Measurements from ENCODE around the gene GEN1. TPM values are rescaled to one million over a fixed set of nuclear protein-coding genes. Genes with fewer than 3 reads are reported as not detected.

GEN1 gene
- 11.1 TPM for polyA plus RNA-seq (2013, experiment 1 of 2)
- polyA plus RNA-seq (2013, experiment 2 of 2): 11.8 TPM

GRCh38 chr2:17753803-17754663 lies at the start of gene GEN1, which contains the start of gene SMC6:
Gene GEN1, plus strand, starts transcription at chr2:17754138. Its CDS starts 5,806 bp downstream, at chr2:17759944.
Gene SMC6, minus strand, starts transcription at chr2:17753810. Its CDS starts 7,864 bp downstream, at chr2:17745946.
- Histone ChIP-seq H4K8ac (ENCODE audit: low read depth, low read length) (no peak within 1 kb of the TSS), H3K27ac (replicated peaks; ENCODE audit: low read length) (peak within 1 kb of the TSS; percentile 99), H3K79me1 (ENCODE audit: low read depth, low read length) (peaks cover 7% of the 10 kb centered on the region), H2BK12ac (ENCODE audit: low read length) (no peak within 1 kb of the TSS), H3K14ac (ENCODE audit: low read length) (peak within 1 kb of the TSS; percentile 98), H3K4ac (ENCODE audit: low read length) (no peak within 1 kb of the TSS), H3K36me3 (replicated peaks in 1 of 2; ENCODE audit: control insufficient read depth in 2 of 2, insufficient read depth in 2 of 2, low read length in 2 of 2) (peaks cover 0 to 6% of the 10 kb centered on the region in 2 donors), H3K4me1 (ENCODE audit: control insufficient read depth in 2 of 2, insufficient read depth in 1 of 2, low read depth in 1 of 2, low read length in 2 of 2) (peaks cover 0 to 15% of the 10 kb centered on the region in 2 donors), H3K4me3 (ENCODE audit: low read length in 2 of 2) (peak within 1 kb of the TSS; percentile 97 to 98), H3K18ac (ENCODE audit: low read length) (peak within 1 kb of the TSS; percentile 97), H3K9ac (ENCODE audit: low read depth, low read length, poor library complexity) (peak within 1 kb of the TSS; percentile 96), H2AFZ (ENCODE audit: low read length) (peak within 1 kb of the TSS; percentile 96), H2BK15ac (ENCODE audit: low read length) (no peak within 1 kb of the TSS), H3K23ac (ENCODE audit: low read depth, low read length, poor library complexity) (peak within 1 kb of the TSS; percentile 73), H3K27me3 (ENCODE audit: control insufficient read depth in 3 of 3, insufficient read depth in 3 of 3, low read depth in 1 of 3, low read length in 3 of 3) (no peaks in the 10 kb centered on the region), H2AK5ac (ENCODE audit: low read depth, low read length) (peak within 1 kb of the TSS; percentile 70), H3K9me3 (replicated peaks in 1 of 2; ENCODE audit: control insufficient read depth in 2 of 2, insufficient read depth in 1 of 2, low read depth in 1 of 2, low read length in 2 of 2) (no peaks in the 10 kb centered on the region), H3K4me2 (ENCODE audit: insufficient read depth, low read length, poor library complexity, severe bottlenecking) (peak within 1 kb of the TSS; percentile 66), H4K91ac (ENCODE audit: low read depth, low read length, poor library complexity) (no peak within 1 kb of the TSS), H2BK120ac (ENCODE audit: low read depth, low read length) (peak within 1 kb of the TSS; percentile 81), H2BK5ac (ENCODE audit: low read length) (peak within 1 kb of the TSS; percentile 97)
- DNase-seq (ENCODE audit: low spot score): peak; percentile 93
- WGBS, 2 donors (ENCODE audit: extremely low coverage in 2 of 2, insufficient read length in 2 of 2, insufficient replicate concordance in 1 of 2): no CpG with 5 or more reads among the region's 76 CpGs

GRCh38 chr2:17706845-17707244 lies 47.1 kb upstream of the GEN1 start:
- Histone ChIP-seq H3K4ac (ENCODE audit: low read length) (no peak overlapping the region), H2BK5ac (ENCODE audit: low read length) (no peak overlapping the region), H3K36me3 (replicated peaks in 1 of 2; ENCODE audit: control insufficient read depth in 2 of 2, insufficient read depth in 2 of 2, low read length in 2 of 2) (peaks cover 11 to 99% of the 10 kb centered on the region in 2 donors), H3K23ac (ENCODE audit: low read depth, low read length, poor library complexity) (no peak overlapping the region), H3K4me2 (ENCODE audit: insufficient read depth, low read length, poor library complexity, severe bottlenecking) (no peak overlapping the region), H3K27me3 (ENCODE audit: control insufficient read depth in 3 of 3, insufficient read depth in 3 of 3, low read depth in 1 of 3, low read length in 3 of 3) (no peaks in the 10 kb centered on the region), H2AFZ (ENCODE audit: low read length) (no peak overlapping the region), H3K9me3 (replicated peaks in 1 of 2; ENCODE audit: control insufficient read depth in 2 of 2, insufficient read depth in 1 of 2, low read depth in 1 of 2, low read length in 2 of 2) (peaks cover 0 to 4% of the 10 kb centered on the region in 2 donors), H3K27ac (replicated peaks; ENCODE audit: low read length) (no peak overlapping the region), H2BK120ac (ENCODE audit: low read depth, low read length) (no peak overlapping the region), H2AK5ac (ENCODE audit: low read depth, low read length) (no peak overlapping the region), H3K9ac (ENCODE audit: low read depth, low read length, poor library complexity) (no peak overlapping the region), H3K14ac (ENCODE audit: low read length) (no peak overlapping the region), H3K18ac (ENCODE audit: low read length) (no peak overlapping the region), H4K8ac (ENCODE audit: low read depth, low read length) (no peak overlapping the region), H3K4me3 (ENCODE audit: low read length in 2 of 2) (no peak overlapping the region), H3K4me1 (ENCODE audit: control insufficient read depth in 2 of 2, insufficient read depth in 1 of 2, low read depth in 1 of 2, low read length in 2 of 2) (no peaks in the 10 kb centered on the region), H3K79me1 (ENCODE audit: low read depth, low read length) (no peaks in the 10 kb centered on the region), H4K91ac (ENCODE audit: low read depth, low read length, poor library complexity) (no peak overlapping the region), H2BK15ac (ENCODE audit: low read length) (no peak overlapping the region), H2BK12ac (ENCODE audit: low read length) (no peak overlapping the region)
- DNase-seq (ENCODE audit: low spot score): no peak
- no CpG with 5 or more reads among the region's 4 CpGs for WGBS, 2 donors (ENCODE audit: extremely low coverage in 2 of 2, insufficient read length in 2 of 2, insufficient replicate concordance in 1 of 2)

- no peak for DNase-seq (ENCODE audit: low spot score)
- WGBS, 2 donors (ENCODE audit: extremely low coverage in 2 of 2, insufficient read length in 2 of 2, insufficient replicate concordance in 1 of 2): no CpG with 5 or more reads among the region's 1 CpG
- H3K4me3 ChIP-seq (ENCODE audit: low read length in 2 of 2): no peak overlapping the region
- peaks cover 14 to 99% of the 10 kb centered on the region in 2 donors for H3K36me3 ChIP-seq (replicated peaks in 1 of 2; ENCODE audit: control insufficient read depth in 2 of 2, insufficient read depth in 2 of 2, low read length in 2 of 2)
- H3K4ac ChIP-seq (ENCODE audit: low read length): no peak overlapping the region
- H3K9ac ChIP-seq (ENCODE audit: low read depth, low read length, poor library complexity): no peak overlapping the region
- no peak overlapping the region for H2BK15ac ChIP-seq (ENCODE audit: low read length)
- no peak overlapping the region for H3K18ac ChIP-seq (ENCODE audit: low read length)
- no peak overlapping the region for H2BK12ac ChIP-seq (ENCODE audit: low read length)
- H2AFZ ChIP-seq (ENCODE audit: low read length): no peak overlapping the region
- H2AK5ac ChIP-seq (ENCODE audit: low read depth, low read length): no peak overlapping the region
- no peak overlapping the region for H3K14ac ChIP-seq (ENCODE audit: low read length)
- H2BK120ac ChIP-seq (ENCODE audit: low read depth, low read length): no peak overlapping the region
- H3K79me1 ChIP-seq (ENCODE audit: low read depth, low read length): no peaks in the 10 kb centered on the region
- no peak overlapping the region for H3K27ac ChIP-seq (replicated peaks; ENCODE audit: low read length)
- H3K9me3 ChIP-seq (replicated peaks in 1 of 2; ENCODE audit: control insufficient read depth in 2 of 2, insufficient read depth in 1 of 2, low read depth in 1 of 2, low read length in 2 of 2): peaks cover 0 to 4% of the 10 kb centered on the region in 2 donors
- no peaks in the 10 kb centered on the region for H3K27me3 ChIP-seq (ENCODE audit: control insufficient read depth in 3 of 3, insufficient read depth in 3 of 3, low read depth in 1 of 3, low read length in 3 of 3)
- H4K91ac ChIP-seq (ENCODE audit: low read depth, low read length, poor library complexity): no peak overlapping the region
- H4K8ac ChIP-seq (ENCODE audit: low read depth, low read length): no peak overlapping the region
- no peak overlapping the region for H3K23ac ChIP-seq (ENCODE audit: low read depth, low read length, poor library complexity)
- no peak overlapping the region for H3K4me2 ChIP-seq (ENCODE audit: insufficient read depth, low read length, poor library complexity, severe bottlenecking)
- no peak overlapping the region for H2BK5ac ChIP-seq (ENCODE audit: low read length)
- H3K4me1 ChIP-seq (ENCODE audit: control insufficient read depth in 2 of 2, insufficient read depth in 1 of 2, low read depth in 1 of 2, low read length in 2 of 2): no peaks in the 10 kb centered on the region
These were observed 45.4 kb upstream of the GEN1 start for GRCh38 chr2:17708501-17708900.

- H3K18ac ChIP-seq (ENCODE audit: low read length): no peak overlapping the region
- H3K79me1 ChIP-seq (ENCODE audit: low read depth, low read length): no peaks in the 10 kb centered on the region
- peaks cover 14 to 99% of the 10 kb centered on the region in 2 donors for H3K36me3 ChIP-seq (replicated peaks in 1 of 2; ENCODE audit: control insufficient read depth in 2 of 2, insufficient read depth in 2 of 2, low read length in 2 of 2)
- no peaks in the 10 kb centered on the region for H3K4me1 ChIP-seq (ENCODE audit: control insufficient read depth in 2 of 2, insufficient read depth in 1 of 2, low read depth in 1 of 2, low read length in 2 of 2)
- H3K4ac ChIP-seq (ENCODE audit: low read length): no peak overlapping the region
- H2AFZ ChIP-seq (ENCODE audit: low read length): no peak overlapping the region
- no peak overlapping the region for H3K9ac ChIP-seq (ENCODE audit: low read depth, low read length, poor library complexity)
- WGBS, 2 donors (ENCODE audit: extremely low coverage in 2 of 2, insufficient read length in 2 of 2, insufficient replicate concordance in 1 of 2): no CpG with 5 or more reads among the region's 2 CpGs
- no peak overlapping the region for H3K4me3 ChIP-seq (ENCODE audit: low read length in 2 of 2)
- H3K14ac ChIP-seq (ENCODE audit: low read length): no peak overlapping the region
- no peak overlapping the region for H3K23ac ChIP-seq (ENCODE audit: low read depth, low read length, poor library complexity)
- H2BK120ac ChIP-seq (ENCODE audit: low read depth, low read length): no peak overlapping the region
- DNase-seq (ENCODE audit: low spot score): no peak
- H3K9me3 ChIP-seq (replicated peaks in 1 of 2; ENCODE audit: control insufficient read depth in 2 of 2, insufficient read depth in 1 of 2, low read depth in 1 of 2, low read length in 2 of 2): peaks cover 0 to 4% of the 10 kb centered on the region in 2 donors
- H2BK12ac ChIP-seq (ENCODE audit: low read length): no peak overlapping the region
- H4K91ac ChIP-seq (ENCODE audit: low read depth, low read length, poor library complexity): no peak overlapping the region
- no peak overlapping the region for H4K8ac ChIP-seq (ENCODE audit: low read depth, low read length)
- no peak overlapping the region for H2BK15ac ChIP-seq (ENCODE audit: low read length)
- H3K27me3 ChIP-seq (ENCODE audit: control insufficient read depth in 3 of 3, insufficient read depth in 3 of 3, low read depth in 1 of 3, low read length in 3 of 3): no peaks in the 10 kb centered on the region
- no peak overlapping the region for H2AK5ac ChIP-seq (ENCODE audit: low read depth, low read length)
- no peak overlapping the region for H2BK5ac ChIP-seq (ENCODE audit: low read length)
- H3K4me2 ChIP-seq (ENCODE audit: insufficient read depth, low read length, poor library complexity, severe bottlenecking): no peak overlapping the region
- H3K27ac ChIP-seq (replicated peaks; ENCODE audit: low read length): no peak overlapping the region
These were observed 44.0 kb upstream of the GEN1 start for GRCh38 chr2:17709897-17710296.
